Activated CD4-positive, alpha-beta memory T cell treated with anti-CD3 and anti-CD28 coated beads, Interleukin-2, amount 10 ng/mL, durations not matched to agents 7 days and 5 days (primary cell): Measurements from ENCODE around the gene TMPRSS2. TPM values are rescaled to one million over a fixed set of nuclear protein-coding genes. Genes with fewer than 3 reads are reported as not detected.
"Not testable (repeated sequence)": the region's sequence is repeated elsewhere in the genome, so short reads cannot be mapped to it uniquely, and the experiment has no call there.

Source experiments
- CTCF ChIA-PET: fragments of 350-600 bp; sonication (Branson Sonifier 250); formaldehyde crosslinking; loops from one replicate; lab custom pipeline; 2021; ENCODE audit warnings: antibody characterized with exemption, inconsistent platforms; lab: Charles Lee
- POLR2A ChIA-PET: fragments of 350-600 bp; sonication (Branson Sonifier 250); formaldehyde crosslinking; loops from one replicate; lab custom pipeline; 2021; ENCODE audit warnings: antibody characterized with exemption; lab: Charles Lee
- DNase-seq: peaks from one replicate; pipeline ENCODE4 v3.0.0-alpha.2; 2020
- H3K27ac Mint-ChIP-seq: one replicate; pipeline ENCODE4 v1.8.0; 2021; ENCODE audit warnings: mild to moderate bottlenecking, mixed read lengths
- H3K27me3 Mint-ChIP-seq: one replicate; pipeline ENCODE4 v1.8.0; 2021; ENCODE audit warnings: mixed read lengths
- H3K36me3 Mint-ChIP-seq: one replicate; pipeline ENCODE4 v1.8.0; 2021; ENCODE audit warnings: low read depth, mixed read lengths
- H3K4me1 Mint-ChIP-seq: one replicate; pipeline ENCODE4 v1.8.0; 2021; ENCODE audit warnings: mixed read lengths
- H3K4me3 Mint-ChIP-seq: one replicate; pipeline ENCODE4 v1.8.0; 2021; ENCODE audit warnings: mild to moderate bottlenecking, mixed read lengths
- H3K9me3 Mint-ChIP-seq: one replicate; pipeline ENCODE4 v1.8.0; 2021; ENCODE audit warnings: mixed read lengths
- total RNA-seq, 2 experiments: library from RNA; stranded (reverse); gene quantifications; one replicate each; pipeline ENCODE4 v1.2.3, GENCODE V29; 2021

The TMPRSS2 gene
- total RNA-seq, 2 experiments from 2014 or later: not detected

- peak overlapping the region; percentile 75 for H3K27ac Mint-ChIP-seq
- DNase-seq: not testable (repeated sequence)
- CTCF ChIA-PET: interaction anchor here (1.2 to 1.3 kb wide), 2 partner anchors 11 to 54 kb away, joined by 3 to 4 read pairs; no protein-coding TSS in a partner anchor
Observed at GRCh38 chr21:41423305-41423636, 84.7 kb downstream of the TMPRSS2 start.

GRCh38 chr21:41422546-41423304, 85.2 kb downstream of the TMPRSS2 start:
- Mint-ChIP-seq H3K36me3 (peaks cover 51% of the 10 kb centered on the region), H3K27me3 (no peaks in the 10 kb centered on the region), H3K9me3 (peaks cover 3% of the 10 kb centered on the region), H3K4me3 (no peak overlapping the region), H3K4me1 (peaks cover 73% of the 10 kb centered on the region), H3K27ac (peak overlapping the region; percentile 40)
- DNase-seq: no peak
- ChIA-PET CTCF (interaction anchor here (1.3 kb wide), 1 partner anchor 11 kb away, joined by 4 read pairs; no protein-coding TSS in a partner anchor), POLR2A (interaction anchor here (0.7 to 5.4 kb wide), 3 partner anchors 11 to 62 kb away, joined by 3 to 116 read pairs (median 10); partner anchors contain the start of gene MX2)

More at GRCh38 chr21:41423305-41423636, 84.7 kb downstream of the TMPRSS2 start:
- H3K9me3 Mint-ChIP-seq, H3K27me3 Mint-ChIP-seq, H3K4me3 Mint-ChIP-seq: not testable (repeated sequence)
- Mint-ChIP-seq H3K36me3 (peaks cover 57% of the 10 kb centered on the region), H3K4me1 (peaks cover 78% of the 10 kb centered on the region)
- POLR2A ChIA-PET: interaction anchor here (3.2 to 5.4 kb wide), 2 partner anchors 54 to 62 kb away, joined by 42 to 116 read pairs; partner anchors contain the start of gene MX2

- Mint-ChIP-seq H3K27ac (peak overlapping the region; percentile 82), H3K4me3 (peak overlapping the region; percentile 82), H3K36me3 (peaks cover 35% of the 10 kb centered on the region), H3K4me1 (peaks cover 67% of the 10 kb centered on the region)
- H3K9me3 Mint-ChIP-seq, CTCF ChIA-PET, POLR2A ChIA-PET, DNase-seq, H3K27me3 Mint-ChIP-seq: not testable (repeated sequence)
Observed at GRCh38 chr21:41420998-41421397, 87.0 kb downstream of the TMPRSS2 start.

GRCh38 chr21:41419921-41420862, 87.8 kb downstream of the TMPRSS2 start:
- peaks cover 60% of the 10 kb centered on the region for H3K4me1 Mint-ChIP-seq
- peak overlapping the region; percentile 82 for H3K27ac Mint-ChIP-seq
- peaks cover 29% of the 10 kb centered on the region for H3K36me3 Mint-ChIP-seq
- DNase-seq: peak; percentile 70
- POLR2A ChIA-PET: interaction anchor here (1.4 to 2.4 kb wide), 2 partner anchors 32 to 58 kb away, joined by 4 to 14 read pairs; partner anchors contain the start of gene MX2
- H3K27me3 Mint-ChIP-seq: peaks cover 10% of the 10 kb centered on the region
- CTCF ChIA-PET: interaction anchor here (1.1 kb wide), 1 partner anchor 51 kb away, joined by 5 read pairs; no protein-coding TSS in a partner anchor
- peaks cover 5% of the 10 kb centered on the region for H3K9me3 Mint-ChIP-seq
- H3K4me3 Mint-ChIP-seq: peak overlapping the region; percentile 82

- ChIA-PET CTCF (interaction anchor here (1.1 to 1.2 kb wide), 2 partner anchors 9 to 50 kb away, joined by 3 to 5 read pairs; no protein-coding TSS in a partner anchor), POLR2A (interaction anchor here (0.9 to 2.4 kb wide), 4 partner anchors 8 to 57 kb away, joined by 3 to 17 read pairs (median 9); partner anchors contain the start of gene MX2)
- no peak for DNase-seq
- Mint-ChIP-seq H3K27ac (peak overlapping the region; percentile 58), H3K9me3 (peaks cover 9% of the 10 kb centered on the region), H3K4me1 (peaks cover 49% of the 10 kb centered on the region), H3K27me3 (peaks cover 21% of the 10 kb centered on the region), H3K36me3 (peaks cover 26% of the 10 kb centered on the region), H3K4me3 (no peak overlapping the region)
Observed at GRCh38 chr21:41418956-41419680, 88.8 kb downstream of the TMPRSS2 start.

- peaks cover 42% of the 10 kb centered on the region for H3K4me1 Mint-ChIP-seq
- peaks cover 23% of the 10 kb centered on the region for H3K36me3 Mint-ChIP-seq
- ChIA-PET POLR2A (interaction anchor here (0.8 to 2.4 kb wide), 6 partner anchors 8 to 56 kb away, joined by 3 to 17 read pairs (median 5); partner anchors contain the start of genes MX1 and MX2), CTCF (interaction anchor here (0.8 to 1.6 kb wide), 3 partner anchors 8 to 135 kb away, joined by 3 to 5 read pairs (median 3); no protein-coding TSS in a partner anchor)
- peaks cover 28% of the 10 kb centered on the region for H3K27me3 Mint-ChIP-seq
- H3K27ac Mint-ChIP-seq: peak overlapping the region; percentile 58
- H3K9me3 Mint-ChIP-seq: peaks cover 12% of the 10 kb centered on the region
- H3K4me3 Mint-ChIP-seq: no peak overlapping the region
- DNase-seq: no peak
Observed at GRCh38 chr21:41418393-41418792, 89.6 kb downstream of the TMPRSS2 start.

- Mint-ChIP-seq H3K4me1 (peaks cover 33% of the 10 kb centered on the region), H3K27me3 (peaks cover 37% of the 10 kb centered on the region), H3K36me3 (peaks cover 22% of the 10 kb centered on the region), H3K9me3 (peaks cover 20% of the 10 kb centered on the region)
- ChIA-PET CTCF (interaction anchor here (0.9 to 1.6 kb wide), 3 partner anchors 8 to 134 kb away, joined by 3 to 5 read pairs (median 3); no protein-coding TSS in a partner anchor), POLR2A (interaction anchor here (0.8 to 2.4 kb wide), 4 partner anchors 8 to 56 kb away, joined by 4 to 17 read pairs (median 10); partner anchors contain the start of genes MX1 and MX2)
- H3K27ac Mint-ChIP-seq, H3K4me3 Mint-ChIP-seq, DNase-seq: not testable (repeated sequence)
Observed at GRCh38 chr21:41417505-41417904, 90.5 kb downstream of the TMPRSS2 start.

Other genes starting within 250 kb of the TMPRSS2 start
- not detected for gene FAM3B, start 191.4 kb downstream of the TMPRSS2 start, total RNA-seq
- gene MX2, start 146.1 kb downstream of the TMPRSS2 start, total RNA-seq: 100 to 1,000 TPM; 167 to 171 TPM
- 100 to 1,000 TPM; 682 to 702 TPM for gene MX1, start 81.9 kb downstream of the TMPRSS2 start, total RNA-seq